Heart left ventricle (tissue), 13 donors: ENCODE measurements around the gene ADRA2B.

Experiments
- CTCF ChIP-seq, 12 donors: fragments of 200-600 bp; sonication (generic) in 4 of 12; IDR thresholded peaks; one replicate each; pipeline versions ENCODE4 v1.5.0 to v1.8.0; 2018 to 2022; ENCODE audit warnings: antibody characterized with exemption in 12 of 12, mild to moderate bottlenecking in 5 of 12
- POLR2A ChIP-seq, 2 donors: fragments of 450-650 bp; IDR thresholded peaks; one replicate each; pipeline ENCODE4 v1.6.1; 2017; ENCODE audit warnings: antibody characterized with exemption in 2 of 2, mild to moderate bottlenecking in 2 of 2, moderate library complexity in 2 of 2
- donor health status: ischemic (EF 13 %, LVEDD 7.1; RV severe dilation, severe dysfunction).
- donor health status: DM: no; HTN: yes; CAD: no.
- donor health status: DM: no; HTN: no; CAD: no.
- donor health status: ischemic (EF 25% LVEDD 6.9; RV normal size, moderate dysfunction).
- donor health status: ischemic (EF 25% LVEDD 5.7; RV mildly dilated, moderate dysfunction).
- donor health status: ischemic (EF 35%, LVEDD 5.7; RV mildly dilated, moderate dysfunction).
- donor health status: nonischemic (EF 11% LVEDD 7.7; RV severe dilation, severe dysfunction).
- donor health status: DM: yes; HTN: yes; CAD: no.
- donor health status: PGD.
- donor health status: ischemic (EF 29% LVEDD 5.4; RV normal size, mild dysfunction).
- donor health status: nonischemic (EF 23%, LVEDD 6.1; RV moderate dilation, normal function).

DNA sequence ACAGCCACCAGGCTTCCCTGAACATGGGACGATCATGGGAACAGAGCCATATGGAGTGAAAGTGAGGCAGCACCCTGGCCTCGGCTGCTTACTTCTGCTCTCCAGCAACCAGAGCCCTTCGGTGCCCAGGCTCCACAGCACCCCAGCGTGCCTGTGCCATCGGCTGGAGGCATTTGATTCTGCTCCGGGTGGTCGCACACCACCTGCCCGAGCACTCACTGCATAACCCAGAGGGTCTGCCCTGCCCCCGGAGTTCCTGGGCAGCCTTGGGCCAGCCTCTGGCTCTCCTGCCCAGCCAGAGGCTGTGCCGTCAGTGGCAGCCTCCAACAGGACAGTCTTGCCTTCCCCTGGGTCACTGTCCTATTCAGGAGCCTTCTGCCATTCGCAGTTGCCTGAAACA lies 18.1 kb upstream of the ADRA2B start:
- TF ChIP-seq POLR2A (IDR thresholded peaks at IDR 0.05) (no peak), CTCF (IDR thresholded peaks at IDR 0.05) (no peak)
